Mammary microvascular endothelial cell (primary cell): ENCODE results near the gene TRIM50. TPM values are rescaled to one million over a fixed set of nuclear protein-coding genes. Genes with fewer than 3 reads are reported as not detected.

Experiments
- total RNA-seq: library from RNA; depleted of rRNA; stranded (reverse); fragments of >200 nt; gene quantifications from 2 replicates; pipeline ENCODE4 v1.2.3, GENCODE V29; 2015

The TRIM50 gene
- not detected in 2 replicates for total RNA-seq

GRCh38 chr7:73327922-73328321 lies at the start of gene TRIM50, which contains the start of gene FKBP6:
TRIM50 (minus strand) TSS chr7:73328082; CDS start chr7:73324787, 3,295 bp downstream.
FKBP6 (plus strand) TSS chr7:73328161; CDS start chr7:73328429, 268 bp downstream.

DNA sequence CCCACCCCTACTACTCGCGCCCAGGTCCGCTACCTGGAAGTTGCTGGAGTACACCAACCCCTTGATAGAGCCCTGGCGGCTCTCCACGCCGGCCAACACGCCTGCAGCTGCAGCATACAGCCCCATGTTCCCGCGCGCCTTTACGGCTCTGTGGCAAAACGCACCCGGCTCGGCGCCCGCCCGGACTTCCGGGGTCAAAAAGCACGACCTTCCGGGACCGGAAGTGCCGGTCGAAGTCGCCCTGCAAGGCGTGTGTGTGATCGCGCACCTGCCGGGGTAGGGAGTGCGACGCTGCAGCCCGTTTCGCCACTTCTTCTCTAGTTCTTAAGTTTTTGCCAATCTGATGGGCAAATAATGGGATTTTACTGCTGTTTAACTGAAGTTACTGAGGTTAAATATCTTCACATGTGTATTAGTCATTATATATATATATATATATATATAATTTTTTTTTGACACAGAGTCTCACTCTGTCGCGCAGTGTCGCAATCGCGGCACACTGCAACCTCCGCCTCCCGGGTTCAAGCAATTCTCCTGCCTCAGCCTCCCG lies 19.1 kb downstream of the TRIM50 start, which contains the start of gene NSUN5:
TSS of gene NSUN5 (minus strand) at position 162 of the 550 bp plus-strand sequence. CDS start at position 126, 36 bp downstream.

Other genes starting within 250 kb of the TRIM50 start
- gene SPDYE9, start 242.0 kb downstream of the TRIM50 start, total RNA-seq, result not detected in 2 replicates
- 14.1 and 21.2 TPM in 2 replicates for gene NSUN5, start 19.3 kb downstream of the TRIM50 start, total RNA-seq
- not detected in 2 replicates for gene FKBP6, start 79 bp upstream of the TRIM50 start, total RNA-seq
- gene FZD9, start 105.7 kb upstream of the TRIM50 start, total RNA-seq, result 0.44 and 0.47 TPM in 2 replicates
- gene BAZ1B, start 194.2 kb upstream of the TRIM50 start, total RNA-seq, result 40.0 and 40.6 TPM in 2 replicates
- gene BCL7B, start 229.6 kb upstream of the TRIM50 start, total RNA-seq, result 65.4 and 66.0 TPM in 2 replicates